ENCODE data around the gene CDCA7.

GRCh38 chr2:173386021-173386737 is 31.5 kb downstream of the CDCA7 start:
- TF ChIP-seq, protein P1, sequence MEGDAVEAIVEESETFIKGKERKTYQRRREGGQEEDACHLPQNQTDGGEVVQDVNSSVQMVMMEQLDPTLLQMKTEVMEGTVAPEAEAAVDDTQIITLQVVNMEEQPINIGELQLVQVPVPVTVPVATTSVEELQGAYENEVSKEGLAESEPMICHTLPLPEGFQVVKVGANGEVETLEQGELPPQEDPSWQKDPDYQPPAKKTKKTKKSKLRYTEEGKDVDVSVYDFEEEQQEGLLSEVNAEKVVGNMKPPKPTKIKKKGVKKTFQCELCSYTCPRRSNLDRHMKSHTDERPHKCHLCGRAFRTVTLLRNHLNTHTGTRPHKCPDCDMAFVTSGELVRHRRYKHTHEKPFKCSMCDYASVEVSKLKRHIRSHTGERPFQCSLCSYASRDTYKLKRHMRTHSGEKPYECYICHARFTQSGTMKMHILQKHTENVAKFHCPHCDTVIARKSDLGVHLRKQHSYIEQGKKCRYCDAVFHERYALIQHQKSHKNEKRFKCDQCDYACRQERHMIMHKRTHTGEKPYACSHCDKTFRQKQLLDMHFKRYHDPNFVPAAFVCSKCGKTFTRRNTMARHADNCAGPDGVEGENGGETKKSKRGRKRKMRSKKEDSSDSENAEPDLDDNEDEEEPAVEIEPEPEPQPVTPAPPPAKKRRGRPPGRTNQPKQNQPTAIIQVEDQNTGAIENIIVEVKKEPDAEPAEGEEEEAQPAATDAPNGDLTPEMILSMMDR (IDR thresholded peaks at IDR 0.05; ENCODE audit: insufficient read depth, low read length) = no peak
- no peak for TF ChIP-seq POLR2AphosphoS5 (IDR thresholded peaks at IDR 0.05; ENCODE audit: low read depth)

Measured in HL-60 (cell line).